IMR-90 (cell line): ENCODE data around the gene TCF7L2.
A peak's percentile ranks its signal among the peaks of the same experiment; 100 is the strongest.

Experiments
- CTCF ChIP-seq: conservative IDR thresholded peaks from 2 replicates; pipeline ENCODE4 v1.5.1; 2012; ENCODE audit warnings: mild to moderate bottlenecking, low read depth, low read length, improper control_type of control experiment
- MAFK ChIP-seq: IDR thresholded peaks from 2 replicates; pipeline ENCODE4 v1.6.1; 2012; ENCODE audit warnings: low read depth, low read length, improper control_type of control experiment
- MAZ ChIP-seq: IDR thresholded peaks from 2 replicates; pipeline ENCODE4 v1.6.1; 2012; ENCODE audit warnings: low read depth, mild to moderate bottlenecking, low read length, improper control_type of control experiment, moderate library complexity, borderline replicate concordance
- POLR2A ChIP-seq: IDR thresholded peaks from 2 replicates; pipeline ENCODE4 v1.6.1; 2012; ENCODE audit warnings: mild to moderate bottlenecking, low read depth, low read length
- RAD21 ChIP-seq: IDR thresholded peaks from 2 replicates; pipeline ENCODE4 v1.6.1; 2012; ENCODE audit warnings: low read length, improper control_type of control experiment
- RCOR1 ChIP-seq: IDR thresholded peaks from 2 replicates; pipeline ENCODE4 v1.6.1; 2012; ENCODE audit warnings: mild to moderate bottlenecking, low read length, improper control_type of control experiment; ENCODE audit not compliant: insufficient replicate concordance
- RFX5 ChIP-seq: IDR thresholded peaks from 2 replicates; pipeline ENCODE4 v1.8.0; 2012; ENCODE audit warnings: low read depth, mild to moderate bottlenecking, low read length, moderate library complexity
- USF2 ChIP-seq: fragments of 150-350 bp; IDR thresholded peaks from 2 replicates; pipeline ENCODE4 v1.6.1; 2017; ENCODE audit warnings: mild to moderate bottlenecking, antibody characterized with exemption, low read length, low read depth

GRCh38 chr10:113126229-113127201 is 176.5 kb downstream of the TCF7L2 start:
- TF ChIP-seq USF2 (no peak), CTCF (peak; percentile 95), MAZ (peak; percentile 61; the same call in 1 of the 2 replicates), POLR2A (0 out of 2 replicates have a peak, but pooled peaks have one; percentile 32), RAD21 (peak; percentile 96), MAFK (no peak), RCOR1 (no peak), RFX5 (no peak)
